HL-60/S4 treated with retinoic acid at 250 ng/mL for 4 days and 3 days (cell line): ENCODE data around the gene FAM200B.

Source experiments
- in situ Hi-C: fragments of 300-500 bp; cut with MboI; formaldehyde crosslinking; loops from 2 replicates; pipeline ENCODE4 v1.7.0; 2022; ENCODE audit warnings: low sequenced_read_pairs

The FAM200B gene

DNA sequence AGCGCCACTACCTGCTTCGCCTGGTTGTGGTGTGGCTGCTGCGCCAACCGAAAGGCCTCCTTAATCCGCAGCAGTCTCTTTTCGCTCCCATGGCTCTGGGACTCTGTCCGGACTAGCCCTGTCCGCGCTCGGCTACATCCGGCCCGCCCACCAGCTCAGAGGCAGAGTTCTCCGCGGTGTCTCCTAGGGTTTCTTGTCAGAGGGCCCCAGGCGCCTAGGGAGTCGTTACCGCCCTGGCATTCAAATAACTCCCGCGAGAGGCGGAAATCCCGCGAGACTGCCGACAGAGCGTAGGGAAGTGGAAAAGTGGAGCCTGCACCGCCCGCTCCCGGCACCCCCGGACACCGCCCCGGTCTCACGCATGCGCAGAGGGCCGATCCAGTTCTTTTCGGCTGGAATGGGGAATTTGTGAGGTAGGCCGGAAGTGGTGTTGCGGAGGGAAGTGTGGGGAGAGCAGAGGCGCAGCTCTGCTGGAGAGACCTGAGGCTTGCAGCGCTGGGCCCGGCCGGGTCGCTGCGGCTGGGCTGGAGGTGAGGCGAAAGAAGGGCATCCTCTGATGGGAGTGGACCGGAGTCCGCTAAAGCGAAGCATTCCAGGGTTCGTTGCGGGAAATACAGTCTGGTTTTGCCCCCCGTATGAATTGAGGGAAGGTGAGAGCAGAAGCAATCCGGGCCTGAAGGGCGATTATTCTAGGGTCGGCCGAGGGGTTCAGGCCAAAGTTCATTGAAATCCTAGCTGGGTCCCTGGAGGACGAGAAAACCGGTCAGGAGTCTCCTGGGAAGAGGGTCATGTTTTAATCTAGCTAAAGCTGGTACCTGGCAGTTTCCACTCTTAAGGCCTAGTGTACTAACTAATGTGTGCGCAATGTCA lies at the start of gene FAM200B:
Gene FAM200B (plus strand): TSS at position 456 of the 870 bp plus-strand sequence. CDS start 5,151 bp downstream, outside the sequence.
- in situ Hi-C loops, result no loop called here

GRCh38 chr4:15636818-15637217 lies 44.8 kb upstream of the FAM200B start:
- in situ Hi-C loops, result loop anchor here (25.0 kb wide), 1 partner anchor 400 kb away; no protein-coding TSS in a partner anchor

GRCh38 chr4:15638418-15638817 lies 43.2 kb upstream of the FAM200B start:
- in situ Hi-C loops, result loop anchor here (25.0 kb wide), 1 partner anchor 401 kb away; no protein-coding TSS in a partner anchor

- in situ Hi-C loops, result loop anchor here (25.0 kb wide), 1 partner anchor 411 kb away; no protein-coding TSS in a partner anchor
These were observed 33.0 kb upstream of the FAM200B start for GRCh38 chr4:15648600-15648999.

DNA sequence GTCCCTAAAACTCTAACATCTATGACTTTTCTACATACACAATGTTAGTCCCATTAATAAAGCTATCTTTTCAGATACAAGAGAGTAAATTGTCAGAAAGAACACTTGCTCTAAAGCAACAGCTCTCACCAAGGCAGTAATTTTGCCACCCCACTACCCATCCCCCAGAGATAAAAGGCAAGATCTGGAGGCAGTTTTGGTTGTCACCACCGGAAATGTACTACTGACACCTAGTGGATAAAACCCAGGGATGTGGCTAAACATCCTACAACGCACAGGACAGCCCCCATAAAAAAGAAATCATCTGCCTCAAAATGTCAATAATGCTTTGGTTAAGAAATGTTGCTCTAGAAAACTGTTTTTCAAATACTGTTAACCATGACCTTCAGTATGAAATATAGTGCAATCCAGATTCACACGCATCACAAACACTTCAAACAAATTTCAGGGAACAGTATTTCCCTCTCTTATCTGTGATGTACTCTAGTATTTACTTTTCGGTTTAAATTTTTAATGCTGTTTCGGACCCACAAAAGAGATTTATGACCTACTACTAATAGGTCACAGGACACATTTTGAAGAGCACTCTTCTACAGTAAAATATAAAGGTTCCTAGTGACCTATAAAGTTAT lies 31.6 kb upstream of the FAM200B start:
- in situ Hi-C loops, result loop anchor here (25.0 kb wide), 1 partner anchor 413 kb away; no protein-coding TSS in a partner anchor

- in situ Hi-C loops, result no loop called here
These were observed 30.0 kb upstream of the FAM200B start for GRCh38 chr4:15651676-15652075.

DNA sequence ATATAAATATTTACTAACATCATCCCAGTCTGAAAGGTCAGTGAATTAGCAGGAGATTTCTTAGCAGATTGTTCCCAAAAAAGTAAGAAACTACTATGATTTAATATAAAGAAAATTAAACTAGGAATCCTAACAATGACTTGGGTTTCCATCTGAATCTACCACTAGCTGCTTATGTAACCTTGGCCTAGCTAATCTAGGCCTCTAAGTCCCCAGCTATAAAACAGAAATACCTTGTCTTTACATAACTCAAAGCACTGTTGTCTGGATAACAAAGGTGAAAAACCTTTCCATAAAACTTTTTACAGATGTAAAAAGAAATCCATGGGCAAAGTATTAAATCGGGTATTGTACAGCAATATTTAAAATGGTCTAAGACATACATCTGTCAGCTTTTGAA lies 29.4 kb upstream of the FAM200B start:
- in situ Hi-C loops, result no loop called here

DNA sequence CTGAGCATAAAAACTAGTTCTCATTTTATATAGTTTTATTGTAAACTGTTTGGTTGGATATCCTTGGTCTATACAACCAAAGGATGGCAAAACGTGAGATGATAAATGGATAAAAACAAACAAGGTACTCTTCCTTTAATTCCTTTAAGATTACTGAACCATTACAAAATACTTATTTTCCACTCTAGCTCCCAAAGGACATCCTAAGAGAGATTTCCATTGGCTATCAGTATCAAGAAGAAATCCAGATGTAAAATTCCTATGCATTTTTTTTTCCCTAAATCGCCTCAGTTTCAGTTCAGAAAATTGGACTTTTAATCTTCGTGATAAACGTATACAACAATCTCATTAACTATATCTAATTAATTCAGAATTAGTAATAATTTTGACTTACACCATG lies 28.8 kb upstream of the FAM200B start:
- in situ Hi-C loops, result no loop called here

DNA sequence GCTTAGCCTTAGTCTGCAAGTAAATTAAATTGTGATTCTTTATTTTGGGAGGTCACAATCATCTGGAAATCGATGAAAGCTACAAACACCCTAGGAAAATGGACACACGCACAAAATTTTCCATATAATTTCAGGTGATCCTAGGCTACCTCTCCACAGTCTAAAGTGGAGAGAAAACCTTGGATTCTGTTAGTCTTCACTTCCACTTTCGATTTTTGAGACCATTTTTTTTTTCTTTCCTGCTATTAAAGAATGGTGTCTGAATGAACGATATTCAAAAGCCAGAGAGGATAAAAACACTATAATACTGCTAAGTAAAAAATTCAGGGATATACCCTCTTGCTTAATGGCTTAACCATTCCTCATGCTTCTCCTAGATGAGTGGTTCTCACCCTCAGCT lies 28.2 kb upstream of the FAM200B start:
- in situ Hi-C loops, result no loop called here

- in situ Hi-C loops, result no loop called here
These were observed 27.6 kb upstream of the FAM200B start for GRCh38 chr4:15653864-15654592.

DNA sequence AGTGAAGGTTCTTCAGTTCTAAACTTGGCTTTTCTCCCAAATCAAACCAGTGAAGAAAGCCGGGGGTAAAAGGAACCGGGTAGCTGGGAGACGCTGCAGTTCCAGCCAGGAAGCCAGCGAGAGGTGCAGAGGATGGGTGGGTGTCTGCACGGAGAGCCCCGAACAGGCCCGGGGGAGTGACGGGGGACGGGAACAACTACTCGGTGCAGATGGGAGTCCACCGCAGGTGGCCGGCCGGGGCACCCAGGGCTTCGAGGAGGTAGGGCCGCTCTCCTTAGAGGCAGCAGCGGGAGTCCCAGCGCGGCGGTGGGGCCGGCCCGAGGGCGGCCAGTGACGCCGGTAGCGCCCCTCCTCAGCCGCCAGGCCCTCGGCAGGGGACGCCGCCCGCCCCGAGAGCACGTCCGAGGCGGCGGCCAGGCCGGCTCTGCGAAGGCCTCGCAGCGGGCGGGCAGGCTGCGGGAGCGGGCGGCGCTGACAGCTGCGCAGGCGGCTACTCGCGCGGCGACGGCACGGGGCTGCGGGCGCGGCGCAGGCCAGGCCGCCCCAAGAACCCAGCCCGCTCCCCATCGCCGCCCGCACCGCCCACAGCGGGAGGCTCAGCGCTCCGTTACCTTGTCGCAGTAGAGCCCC lies 26.9 kb upstream of the FAM200B start:
- in situ Hi-C loops, result no loop called here

DNA sequence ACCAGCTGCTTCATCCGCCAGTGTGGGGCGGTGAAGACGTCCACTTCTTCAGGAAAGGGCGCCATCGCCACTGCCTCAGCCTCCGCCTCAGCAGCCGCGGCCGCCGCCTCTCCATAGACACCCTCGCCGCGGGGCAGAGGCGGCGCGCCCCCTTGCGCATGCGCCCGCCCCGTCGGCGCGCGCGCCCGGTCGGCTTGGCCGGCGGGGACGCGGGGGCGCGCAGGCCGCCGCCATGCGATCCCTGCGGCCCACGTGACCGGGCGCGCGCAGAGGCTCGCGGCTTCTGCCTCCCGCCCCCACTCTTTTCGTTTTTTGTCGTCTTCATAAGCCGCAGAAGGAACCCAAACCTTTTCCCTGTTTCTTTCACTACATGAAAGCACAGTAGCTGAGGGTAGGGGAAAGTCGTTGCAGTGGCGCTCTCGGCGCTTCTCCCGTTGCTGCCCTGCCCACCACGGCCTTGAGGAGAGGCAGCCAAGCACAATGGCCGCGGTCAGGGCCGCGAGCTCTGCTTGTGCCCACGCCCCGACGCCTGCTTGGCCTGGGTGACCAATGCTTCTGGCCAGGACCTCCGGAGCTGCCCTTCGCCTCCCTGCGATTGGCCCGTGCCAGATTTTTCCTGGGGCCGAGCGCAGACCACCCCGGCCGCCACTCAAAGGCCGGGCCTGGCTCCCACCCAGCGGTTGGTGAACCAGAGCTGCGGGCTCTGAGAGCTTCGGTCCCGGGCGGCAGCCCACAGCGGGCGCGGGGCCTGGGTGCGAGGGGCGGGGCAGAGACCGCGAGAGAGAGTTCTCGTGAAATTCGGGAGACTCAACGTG lies 26.2 kb upstream of the FAM200B start, which contains the start of gene FBXL5:
Gene FBXL5 (minus strand): TSS at position 135 of the 815 bp plus-strand sequence. CDS start 70 bp downstream, at position 65.
- in situ Hi-C loops, result no loop called here

DNA sequence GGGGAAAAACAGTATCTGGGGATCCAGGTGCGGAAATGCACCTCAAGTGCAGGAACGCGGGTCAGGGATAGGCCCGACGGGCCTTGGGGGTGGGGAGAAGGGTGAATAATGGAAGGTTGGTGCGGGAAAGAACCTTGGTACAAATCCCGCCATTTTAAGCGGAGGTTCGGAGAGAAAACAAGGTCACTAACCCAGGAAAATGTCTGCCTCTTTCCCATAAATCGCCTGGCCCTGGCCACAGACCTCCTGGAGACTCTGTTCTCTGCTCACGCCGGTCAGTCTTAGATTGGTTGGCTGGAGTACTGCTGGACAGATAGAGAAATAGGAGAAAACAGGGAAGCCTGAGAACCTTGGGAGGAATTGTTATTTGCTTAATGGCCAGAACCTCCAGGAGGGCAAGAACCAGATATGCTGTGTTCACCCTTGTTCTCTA lies 25.6 kb upstream of the FAM200B start:
- in situ Hi-C loops, result no loop called here

DNA sequence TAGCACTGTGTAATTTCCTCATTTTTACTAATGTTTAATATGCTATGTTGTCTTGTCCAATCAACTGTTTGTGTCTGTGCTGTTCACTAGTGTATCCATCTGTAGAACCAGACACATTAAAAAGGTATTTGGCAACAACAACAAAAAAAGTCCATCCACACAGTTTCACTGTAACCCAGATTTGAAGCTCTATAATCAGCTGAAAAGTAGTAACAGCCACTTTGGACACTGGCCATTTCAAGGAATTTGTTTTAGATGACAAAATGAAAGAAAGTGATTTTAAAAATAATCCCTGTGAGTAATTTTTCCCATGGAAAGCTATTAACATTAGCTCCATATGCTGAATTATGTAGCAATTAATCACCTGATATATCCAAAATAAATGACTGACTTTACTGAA lies 24.3 kb upstream of the FAM200B start:
- in situ Hi-C loops, result no loop called here

DNA sequence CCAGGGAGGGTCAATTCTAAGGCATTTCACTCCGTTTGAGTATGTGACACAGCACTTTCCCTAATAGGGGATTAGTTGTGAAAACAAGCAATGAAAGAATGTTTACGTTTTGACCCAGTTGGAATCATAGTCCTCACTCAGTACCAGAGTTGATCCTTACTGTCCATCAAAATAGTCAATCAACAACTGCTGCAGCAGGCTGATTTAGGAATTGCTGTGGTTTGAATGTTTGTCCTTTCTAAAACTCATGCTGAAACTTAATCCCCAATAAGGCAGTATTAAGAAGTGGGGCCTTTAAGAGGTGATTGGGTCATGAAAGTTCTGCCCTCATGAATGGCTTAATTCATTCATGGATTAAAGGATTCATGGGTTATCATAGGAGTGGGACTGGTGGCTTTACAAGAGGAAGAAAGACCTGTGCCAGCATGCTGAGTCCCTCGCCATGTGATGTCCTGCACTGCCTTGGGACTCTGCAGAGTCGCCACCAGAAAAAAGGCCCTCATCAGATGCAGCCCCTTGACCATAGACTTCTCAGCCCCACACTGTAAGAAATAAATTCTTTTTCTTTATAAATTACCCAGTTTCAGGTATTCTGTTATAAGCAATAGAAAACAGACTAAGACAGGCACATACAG lies 23.4 kb upstream of the FAM200B start:
- in situ Hi-C loops, result no loop called here

- in situ Hi-C loops, result no loop called here
These were observed 22.8 kb upstream of the FAM200B start for GRCh38 chr4:15658781-15659180.

GRCh38 chr4:15659768-15660570 lies 21.7 kb upstream of the FAM200B start:
- in situ Hi-C loops, result no loop called here

GRCh38 chr4:15665753-15666365 lies 15.8 kb upstream of the FAM200B start:
- in situ Hi-C loops, result no loop called here
